GM12892 (cell line): Measurements from ENCODE around the gene LDLRAD3.

Source experiments
- DNase-seq: peaks from one replicate; pipeline ENCODE4 v3.0.0; 2011; ENCODE audit not compliant: insufficient read length
- FAIRE-seq: peaks from 2 replicates; lab custom pipeline; 2011; peaks lifted over from hg19 to GRCh38; lab: Jason Lieb, UNC
- POLR2A ChIP-seq: IDR thresholded peaks from 2 replicates; pipeline ENCODE4 v1.6.1; 2011; ENCODE audit warnings: low read depth, low read length, control low read depth
- POLR2AphosphoS5 ChIP-seq: IDR thresholded peaks from 2 replicates; pipeline ENCODE4 v1.6.1; 2011; ENCODE audit warnings: low read depth, low read length, control low read depth
- TAF1 ChIP-seq: IDR thresholded peaks from 2 replicates; pipeline ENCODE4 v1.6.1; 2011; ENCODE audit warnings: low read depth, mild to moderate bottlenecking, control low read depth, low read length, borderline replicate concordance

The LDLRAD3 gene

DNA sequence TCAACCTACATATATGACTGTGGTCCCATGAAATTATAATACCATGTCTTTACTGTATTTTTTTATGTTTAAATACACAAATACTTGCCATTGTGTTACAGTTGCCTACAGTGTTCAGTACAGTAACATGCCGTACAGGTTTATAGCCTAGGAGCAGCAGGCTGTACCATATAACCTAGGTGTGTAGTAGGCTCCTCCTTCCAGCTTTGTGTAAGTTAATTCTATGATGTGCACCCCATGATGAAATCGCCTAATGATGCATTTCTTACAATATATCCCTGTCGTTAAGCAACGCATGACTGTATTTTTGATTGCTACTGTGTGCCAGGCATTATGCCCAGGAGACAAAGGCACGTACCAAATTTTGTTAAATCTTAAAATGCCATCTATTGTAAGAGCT, 163.7 kb downstream of the LDLRAD3 start:
- FAIRE-seq, result no peak
- TF ChIP-seq POLR2AphosphoS5 (no peak), POLR2A (no peak), TAF1 (no peak)
- no peak for DNase-seq

DNA sequence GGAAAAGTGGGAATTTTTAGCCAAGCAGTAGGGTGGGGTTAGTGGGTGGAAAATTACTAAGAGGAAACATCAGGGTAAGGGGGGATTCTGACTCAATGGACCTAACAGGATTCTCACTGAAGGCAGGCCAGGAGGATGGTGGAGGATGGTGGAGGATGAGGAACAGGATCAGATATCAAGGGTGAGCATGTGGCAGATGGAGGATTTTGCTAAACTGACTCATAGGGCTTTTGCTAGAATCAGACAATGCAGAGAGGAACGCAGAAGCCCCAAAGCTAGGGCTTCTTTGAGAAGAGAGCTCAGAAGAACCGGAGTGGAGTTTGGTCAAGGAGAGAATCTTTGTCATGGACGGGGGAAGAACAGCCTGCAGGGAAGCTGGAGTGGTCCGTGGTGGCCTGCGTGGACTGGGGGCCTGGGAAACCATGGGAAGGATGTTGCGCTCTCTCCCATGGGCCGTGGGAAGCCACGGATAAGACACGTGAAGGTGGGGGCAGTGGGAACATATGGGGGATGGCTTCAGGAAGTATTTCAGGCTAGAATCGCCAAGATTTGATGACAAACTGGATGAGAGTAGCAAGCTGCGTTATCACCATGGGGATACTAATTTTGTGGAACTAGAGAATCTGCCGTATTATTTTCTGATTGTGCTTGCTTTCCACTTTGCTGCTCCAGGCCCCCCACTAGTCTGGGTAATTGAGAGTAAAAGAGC, 165.2 kb downstream of the LDLRAD3 start:
- FAIRE-seq (no peak), DNase-seq (no peak)
- TF ChIP-seq POLR2A, result no peak
- no peak for TF ChIP-seq POLR2AphosphoS5
- TF ChIP-seq TAF1, result no peak

DNA sequence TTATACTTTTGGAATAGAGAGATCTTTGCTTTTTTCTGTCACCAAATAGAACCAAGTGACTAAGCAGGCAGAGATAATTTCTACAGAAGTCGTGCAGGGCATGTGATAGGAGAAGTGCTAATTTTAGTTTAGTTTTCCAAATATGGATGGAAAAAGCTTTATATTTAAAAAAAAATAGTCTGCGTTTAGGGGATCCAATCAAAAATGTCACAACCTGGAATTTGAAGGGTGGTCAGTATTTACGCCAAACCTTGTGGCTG, 165.7 kb downstream of the LDLRAD3 start:
- DNase-seq (no peak), FAIRE-seq (no peak)

DNA sequence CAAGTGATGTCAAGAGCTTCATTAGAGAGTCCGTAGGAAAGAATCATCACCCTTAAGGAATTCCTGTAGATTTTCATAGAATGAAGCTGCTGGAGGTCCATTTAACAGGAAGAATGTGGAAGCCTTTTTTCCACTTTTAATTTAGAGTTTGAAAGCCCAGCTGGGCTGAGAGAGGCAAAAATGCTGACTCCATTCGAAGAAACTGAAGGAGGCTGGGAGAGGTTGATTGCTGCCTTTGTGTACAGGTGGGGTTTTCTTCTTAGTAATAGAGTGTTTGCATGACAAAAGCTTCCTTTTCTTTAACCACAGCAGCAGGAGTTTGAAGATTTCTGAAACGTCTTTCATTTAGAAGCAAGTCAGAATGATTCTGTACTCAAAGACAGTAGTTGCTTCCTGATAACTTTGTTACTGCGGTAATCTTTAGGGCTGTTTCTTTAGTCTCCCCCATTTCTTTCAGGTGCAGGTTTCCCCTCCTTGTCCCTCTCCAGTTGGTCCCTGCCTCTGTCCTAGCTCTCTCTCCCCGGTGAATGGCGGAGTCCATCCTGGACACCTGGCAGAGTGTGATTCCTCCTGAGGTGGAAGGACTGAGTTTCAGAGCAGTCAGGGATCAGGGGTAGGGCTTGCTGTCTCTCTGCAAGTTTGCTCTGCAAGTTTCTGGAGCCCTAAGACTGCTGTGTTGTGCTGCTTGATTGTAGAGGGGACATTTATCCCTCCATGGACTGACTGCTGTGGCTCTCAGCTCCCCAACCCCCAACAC, 166.2 kb downstream of the LDLRAD3 start:
- DNase-seq (no peak), FAIRE-seq (peak; percentile 57)
- TF ChIP-seq POLR2A (no peak), POLR2AphosphoS5 (no peak), TAF1 (no peak)

More for the DNA sequence above, 165.7 kb downstream of the LDLRAD3 start:
- TF ChIP-seq POLR2AphosphoS5, result no peak
- no peak for TF ChIP-seq POLR2A
- no peak for TF ChIP-seq TAF1

DNA sequence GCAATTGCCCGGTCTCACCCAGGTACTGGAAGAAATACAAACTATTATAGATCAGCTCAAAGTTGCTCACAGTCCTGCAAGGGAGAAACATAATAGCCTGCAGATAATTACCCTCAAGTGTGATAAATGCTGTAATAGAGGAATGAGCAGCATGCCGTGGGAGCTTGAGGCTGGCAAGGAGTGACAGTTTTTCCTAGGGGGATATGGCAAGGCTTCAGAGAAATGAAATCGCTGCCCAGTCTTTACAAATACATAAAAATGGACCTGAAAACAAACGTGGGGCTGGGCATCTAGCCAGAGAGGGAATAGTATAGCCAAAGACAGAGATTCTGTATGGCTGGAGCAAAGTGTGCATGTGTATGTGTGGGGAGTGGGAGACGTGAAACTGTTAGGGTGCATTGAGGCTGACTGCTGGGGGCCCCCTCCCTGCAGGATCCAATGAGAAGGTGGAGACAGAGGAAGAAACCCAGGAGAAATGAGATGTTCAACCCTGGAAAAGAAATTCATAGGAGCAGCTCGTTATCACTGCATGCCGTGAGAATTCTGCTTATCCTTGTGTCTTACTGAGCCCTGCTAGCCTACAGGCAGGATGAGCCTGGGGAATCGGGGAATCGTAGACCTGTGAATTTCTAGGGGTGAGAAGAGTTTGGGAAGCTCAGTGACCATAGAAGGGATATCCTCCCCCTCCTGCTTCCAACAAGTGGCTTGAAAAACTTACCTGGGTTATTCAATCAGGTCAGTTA, 167.0 kb downstream of the LDLRAD3 start:
- DNase-seq (no peak), FAIRE-seq (no peak)
- TF ChIP-seq TAF1, result no peak
- no peak for TF ChIP-seq POLR2AphosphoS5
- no peak for TF ChIP-seq POLR2A

DNA sequence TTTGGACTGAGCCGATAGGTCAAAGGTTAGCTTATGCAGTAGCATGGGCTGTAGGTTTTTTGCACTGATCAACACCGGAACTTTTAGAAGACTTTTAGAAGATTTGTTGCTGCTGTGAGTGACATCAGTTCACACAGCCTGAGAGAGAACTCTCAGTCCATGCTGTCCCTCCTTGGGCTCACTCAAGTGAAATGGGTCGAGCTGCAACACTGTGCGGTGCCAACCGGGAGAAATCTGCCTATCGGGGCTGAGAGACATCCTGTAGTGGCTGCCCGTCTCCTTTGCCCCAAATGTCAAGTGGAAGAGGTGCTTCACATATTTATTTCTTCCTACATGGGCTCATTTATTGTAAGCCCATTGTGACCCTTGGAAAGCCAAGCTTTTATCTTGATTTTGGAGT, 170.2 kb downstream of the LDLRAD3 start:
- no peak for FAIRE-seq

DNA sequence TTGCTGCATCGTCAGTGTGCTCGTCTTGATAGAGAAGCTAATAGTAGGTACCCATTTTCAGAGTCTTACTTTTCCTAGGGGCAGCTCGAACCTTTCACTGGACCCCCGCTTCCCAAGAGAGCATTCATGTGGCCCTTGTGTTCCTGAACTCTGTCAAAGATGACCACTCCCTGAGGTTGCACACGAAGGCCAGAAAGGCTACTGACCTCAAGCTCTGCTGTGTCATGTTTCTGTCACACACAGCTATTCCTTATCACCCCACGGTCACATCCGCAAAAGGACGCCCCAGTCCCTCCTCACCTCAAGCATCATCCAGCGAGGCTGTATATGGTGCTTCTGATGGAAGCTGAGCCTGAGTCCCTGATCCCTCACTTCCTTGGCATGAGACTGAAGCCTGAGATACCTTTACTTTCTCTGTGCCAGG, 171.5 kb downstream of the LDLRAD3 start:
- FAIRE-seq, result no peak
- TF ChIP-seq POLR2A, result no peak
- TF ChIP-seq POLR2AphosphoS5, result no peak
- TF ChIP-seq TAF1, result no peak
- DNase-seq, result no peak

More for the DNA sequence above, 170.2 kb downstream of the LDLRAD3 start:
- TF ChIP-seq TAF1, result no peak
- TF ChIP-seq POLR2AphosphoS5, result no peak
- no peak for TF ChIP-seq POLR2A
- no peak for DNase-seq

DNA sequence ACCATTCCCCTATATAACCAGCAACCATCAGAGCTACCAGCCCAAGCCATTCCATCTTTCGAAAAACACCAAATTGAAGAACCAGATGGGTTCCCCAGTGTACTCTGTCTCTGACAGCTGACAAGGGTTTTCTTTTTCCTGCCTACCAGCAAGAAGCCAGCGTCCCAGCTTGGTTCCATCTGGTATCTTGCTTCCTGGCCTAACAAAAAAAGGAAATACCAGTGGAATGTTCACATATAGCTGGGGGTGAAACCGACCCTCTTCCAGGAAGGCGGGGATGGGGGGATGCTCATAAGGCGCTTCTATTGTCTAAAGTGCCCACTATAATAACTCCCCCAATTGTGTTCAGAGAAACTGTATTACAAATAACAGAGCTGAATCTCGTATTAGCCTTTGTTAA, 172.3 kb downstream of the LDLRAD3 start:
- FAIRE-seq, result no peak
- DNase-seq, result no peak
- TF ChIP-seq POLR2A, result no peak
- no peak for TF ChIP-seq POLR2AphosphoS5
- TF ChIP-seq TAF1, result no peak

DNA sequence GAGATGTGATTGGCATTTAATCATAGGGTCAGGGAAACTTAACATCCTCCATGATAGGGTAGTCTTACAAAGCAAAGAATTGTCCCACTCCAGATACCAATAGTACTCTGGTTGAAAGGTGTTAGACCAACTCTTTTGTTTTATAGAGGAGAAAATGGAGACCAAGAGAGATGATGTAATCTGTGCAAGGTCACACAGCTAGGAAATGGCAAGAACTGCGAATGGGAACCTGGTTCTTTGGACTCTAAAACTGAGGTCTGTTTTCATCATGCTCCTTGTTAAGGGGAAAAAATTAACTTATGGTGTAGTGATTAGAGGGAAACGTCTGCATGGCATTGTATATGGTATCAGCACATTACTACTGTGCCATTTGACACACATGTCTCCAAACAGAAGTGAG, 174.2 kb downstream of the LDLRAD3 start:
- no peak for FAIRE-seq
- DNase-seq, result no peak
- TF ChIP-seq POLR2AphosphoS5, result no peak
- TF ChIP-seq TAF1, result no peak
- no peak for TF ChIP-seq POLR2A

DNA sequence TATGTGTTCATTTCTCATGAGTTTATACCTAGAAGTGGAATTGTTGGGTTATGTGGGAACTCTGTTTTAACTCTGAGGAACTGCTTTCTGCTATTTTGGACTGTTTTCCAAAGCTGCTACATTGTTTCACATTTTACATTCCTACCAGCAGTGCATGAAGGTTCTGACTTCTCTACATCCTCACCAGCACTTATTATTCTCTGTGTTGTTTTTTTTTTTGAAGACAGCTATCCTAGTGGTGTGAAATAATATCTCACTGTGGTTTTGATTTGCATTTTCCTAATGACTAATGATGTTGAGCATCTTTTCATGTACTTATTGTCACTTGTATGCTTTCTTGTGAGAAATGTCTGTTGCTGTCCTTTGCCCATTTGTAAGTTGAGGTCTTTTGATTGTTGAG, 175.4 kb downstream of the LDLRAD3 start:
- FAIRE-seq (no peak), DNase-seq (no peak)
- TF ChIP-seq POLR2AphosphoS5, result no peak
- TF ChIP-seq TAF1, result no peak
- TF ChIP-seq POLR2A, result no peak

DNA sequence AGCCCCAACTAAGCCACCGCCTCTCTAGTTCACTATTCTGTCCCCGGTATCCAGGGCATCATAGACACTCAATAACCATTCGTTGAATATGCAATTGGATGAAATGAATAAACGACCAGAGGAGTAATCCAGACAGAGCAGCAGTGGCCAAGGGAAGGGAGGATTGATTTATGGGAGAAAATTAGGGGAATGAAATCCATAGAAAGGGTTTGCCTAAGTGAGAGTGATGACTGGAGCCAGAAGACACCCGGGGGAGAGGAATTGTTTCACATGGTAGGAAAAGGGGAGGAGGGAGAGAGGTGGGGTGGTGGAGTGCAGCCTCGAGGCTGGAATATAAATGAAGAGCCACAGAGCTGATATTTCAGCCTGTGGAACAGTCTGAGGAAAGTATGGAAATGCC, 177.2 kb downstream of the LDLRAD3 start:
- FAIRE-seq, result no peak

More for the DNA sequence above, 177.2 kb downstream of the LDLRAD3 start:
- DNase-seq, result no peak
- no peak for TF ChIP-seq POLR2A
- no peak for TF ChIP-seq TAF1
- no peak for TF ChIP-seq POLR2AphosphoS5
